Mammary epithelial cell (primary cell): Measurements from ENCODE around the gene UBXN11.

ENCODE experiments used
- CTCF ChIP-seq, 2 donors: IDR thresholded peaks in 1 of 2; conservative IDR thresholded peaks in 1 of 2; 2 replicates each; pipeline ENCODE4 v1.5.1; 2011 to 2012; ENCODE audit warnings: inconsistent platforms in 2 of 2, low read length in 2 of 2, mild to moderate bottlenecking in 2 of 2, control low read depth in 1 of 2, low read depth in 1 of 2; ENCODE audit not compliant: insufficient read depth in 1 of 2; ENCODE audit errors: extremely low read depth in 1 of 2
- EZH2 ChIP-seq: IDR thresholded peaks from 2 replicates; pipeline ENCODE4 v1.6.1; 2012; ENCODE audit warnings: low read length, inconsistent platforms, borderline replicate concordance

- TF ChIP-seq CTCF (conservative IDR thresholded peaks at IDR 0.05 in 1 of 2, IDR thresholded peaks at IDR 0.05 in 1 of 2; ENCODE audit: extremely low read depth in 1 of 2, insufficient read depth in 1 of 2, low read depth in 1 of 2, low read length in 2 of 2) (no peak), EZH2 (no peak)
Measured at GRCh38 chr1:26293911-26294463, 12.4 kb downstream of the UBXN11 start.
